Measurements from ENCODE around the gene PTPRT.

The PTPRT gene

DNA sequence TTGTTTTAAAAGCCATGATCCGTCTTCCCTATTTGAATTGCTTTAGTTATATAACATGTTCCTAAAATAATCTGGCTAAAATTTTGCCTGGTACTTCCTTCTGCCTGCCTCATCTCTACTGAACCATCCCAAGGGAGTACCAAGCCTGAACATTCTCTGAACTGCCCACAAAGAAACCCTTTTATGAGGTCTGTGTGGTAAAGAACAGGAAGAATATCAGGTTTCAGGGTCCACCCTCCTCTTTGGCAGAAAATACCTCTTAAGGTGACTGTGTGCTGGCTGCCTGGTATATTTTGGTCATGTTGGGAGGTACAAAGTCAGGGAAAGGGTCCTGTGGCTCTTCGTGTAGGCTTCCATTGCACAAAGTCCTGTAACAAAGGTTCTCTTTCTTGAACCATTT, 997.4 kb downstream of the PTPRT start:
- TF ChIP-seq ZNF121 (tag by site-specific recombination; IDR thresholded peaks at IDR 0.05) (no peak), ZNF239 (tag by site-specific recombination; IDR thresholded peaks at IDR 0.05) (no peak), ZNF335 (tag by site-specific recombination; conservative IDR thresholded peaks at IDR 0.05) (no peak), ZNF792 (tag by site-specific recombination; IDR thresholded peaks at IDR 0.05) (no peak), ZNF623 (tag by site-specific recombination; IDR thresholded peaks at IDR 0.05) (no peak), ZBTB48 (tag by site-specific recombination; IDR thresholded peaks at IDR 0.05) (no peak), IKZF3 (tag by site-specific recombination; IDR thresholded peaks at IDR 0.05) (no peak), ZNF175 (tag by site-specific recombination; IDR thresholded peaks at IDR 0.05) (no peak), ZNF548 (tag by site-specific recombination; IDR thresholded peaks at IDR 0.05) (no peak), ZNF221 (tag by site-specific recombination; IDR thresholded peaks at IDR 0.05; ENCODE audit: borderline replicate concordance) (no peak), EGR2 (tag by site-specific recombination; IDR thresholded peaks at IDR 0.05; ENCODE audit: low read depth) (no peak), ZNF768 (tag by site-specific recombination; IDR thresholded peaks at IDR 0.05) (no peak), ZNF521 (tag by site-specific recombination; IDR thresholded peaks at IDR 0.05) (no peak), ZIC2 (tag by site-specific recombination; IDR thresholded peaks at IDR 0.05) (no peak)
- TF ChIP-seq, protein P1, sequence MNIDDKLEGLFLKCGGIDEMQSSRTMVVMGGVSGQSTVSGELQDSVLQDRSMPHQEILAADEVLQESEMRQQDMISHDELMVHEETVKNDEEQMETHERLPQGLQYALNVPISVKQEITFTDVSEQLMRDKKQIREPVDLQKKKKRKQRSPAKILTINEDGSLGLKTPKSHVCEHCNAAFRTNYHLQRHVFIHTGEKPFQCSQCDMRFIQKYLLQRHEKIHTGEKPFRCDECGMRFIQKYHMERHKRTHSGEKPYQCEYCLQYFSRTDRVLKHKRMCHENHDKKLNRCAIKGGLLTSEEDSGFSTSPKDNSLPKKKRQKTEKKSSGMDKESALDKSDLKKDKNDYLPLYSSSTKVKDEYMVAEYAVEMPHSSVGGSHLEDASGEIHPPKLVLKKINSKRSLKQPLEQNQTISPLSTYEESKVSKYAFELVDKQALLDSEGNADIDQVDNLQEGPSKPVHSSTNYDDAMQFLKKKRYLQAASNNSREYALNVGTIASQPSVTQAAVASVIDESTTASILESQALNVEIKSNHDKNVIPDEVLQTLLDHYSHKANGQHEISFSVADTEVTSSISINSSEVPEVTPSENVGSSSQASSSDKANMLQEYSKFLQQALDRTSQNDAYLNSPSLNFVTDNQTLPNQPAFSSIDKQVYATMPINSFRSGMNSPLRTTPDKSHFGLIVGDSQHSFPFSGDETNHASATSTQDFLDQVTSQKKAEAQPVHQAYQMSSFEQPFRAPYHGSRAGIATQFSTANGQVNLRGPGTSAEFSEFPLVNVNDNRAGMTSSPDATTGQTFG (tag by site-specific recombination; IDR thresholded peaks at IDR 0.05; ENCODE audit: borderline replicate concordance): no peak
- TF ChIP-seq, protein P2, sequence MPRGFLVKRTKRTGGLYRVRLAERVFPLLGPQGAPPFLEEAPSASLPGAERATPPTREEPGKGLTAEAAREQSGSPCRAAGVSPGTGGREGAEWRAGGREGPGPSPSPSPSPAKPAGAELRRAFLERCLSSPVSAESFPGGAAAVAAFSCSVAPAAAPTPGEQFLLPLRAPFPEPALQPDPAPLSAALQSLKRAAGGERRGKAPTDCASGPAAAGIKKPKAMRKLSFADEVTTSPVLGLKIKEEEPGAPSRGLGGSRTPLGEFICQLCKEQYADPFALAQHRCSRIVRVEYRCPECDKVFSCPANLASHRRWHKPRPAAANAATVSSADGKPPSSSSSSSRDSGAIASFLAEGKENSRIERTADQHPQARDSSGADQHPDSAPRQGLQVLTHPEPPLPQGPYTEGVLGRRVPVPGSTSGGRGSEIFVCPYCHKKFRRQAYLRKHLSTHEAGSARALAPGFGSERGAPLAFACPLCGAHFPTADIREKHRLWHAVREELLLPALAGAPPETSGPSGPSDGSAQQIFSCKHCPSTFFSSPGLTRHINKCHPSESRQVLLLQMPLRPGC (tag by site-specific recombination; IDR thresholded peaks at IDR 0.05): no peak
- TF ChIP-seq, protein P3, sequence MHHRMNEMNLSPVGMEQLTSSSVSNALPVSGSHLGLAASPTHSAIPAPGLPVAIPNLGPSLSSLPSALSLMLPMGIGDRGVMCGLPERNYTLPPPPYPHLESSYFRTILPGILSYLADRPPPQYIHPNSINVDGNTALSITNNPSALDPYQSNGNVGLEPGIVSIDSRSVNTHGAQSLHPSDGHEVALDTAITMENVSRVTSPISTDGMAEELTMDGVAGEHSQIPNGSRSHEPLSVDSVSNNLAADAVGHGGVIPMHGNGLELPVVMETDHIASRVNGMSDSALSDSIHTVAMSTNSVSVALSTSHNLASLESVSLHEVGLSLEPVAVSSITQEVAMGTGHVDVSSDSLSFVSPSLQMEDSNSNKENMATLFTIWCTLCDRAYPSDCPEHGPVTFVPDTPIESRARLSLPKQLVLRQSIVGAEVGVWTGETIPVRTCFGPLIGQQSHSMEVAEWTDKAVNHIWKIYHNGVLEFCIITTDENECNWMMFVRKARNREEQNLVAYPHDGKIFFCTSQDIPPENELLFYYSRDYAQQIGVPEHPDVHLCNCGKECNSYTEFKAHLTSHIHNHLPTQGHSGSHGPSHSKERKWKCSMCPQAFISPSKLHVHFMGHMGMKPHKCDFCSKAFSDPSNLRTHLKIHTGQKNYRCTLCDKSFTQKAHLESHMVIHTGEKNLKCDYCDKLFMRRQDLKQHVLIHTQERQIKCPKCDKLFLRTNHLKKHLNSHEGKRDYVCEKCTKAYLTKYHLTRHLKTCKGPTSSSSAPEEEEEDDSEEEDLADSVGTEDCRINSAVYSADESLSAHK (tag by site-specific recombination; IDR thresholded peaks at IDR 0.05): no peak
- TF ChIP-seq, protein P4, sequence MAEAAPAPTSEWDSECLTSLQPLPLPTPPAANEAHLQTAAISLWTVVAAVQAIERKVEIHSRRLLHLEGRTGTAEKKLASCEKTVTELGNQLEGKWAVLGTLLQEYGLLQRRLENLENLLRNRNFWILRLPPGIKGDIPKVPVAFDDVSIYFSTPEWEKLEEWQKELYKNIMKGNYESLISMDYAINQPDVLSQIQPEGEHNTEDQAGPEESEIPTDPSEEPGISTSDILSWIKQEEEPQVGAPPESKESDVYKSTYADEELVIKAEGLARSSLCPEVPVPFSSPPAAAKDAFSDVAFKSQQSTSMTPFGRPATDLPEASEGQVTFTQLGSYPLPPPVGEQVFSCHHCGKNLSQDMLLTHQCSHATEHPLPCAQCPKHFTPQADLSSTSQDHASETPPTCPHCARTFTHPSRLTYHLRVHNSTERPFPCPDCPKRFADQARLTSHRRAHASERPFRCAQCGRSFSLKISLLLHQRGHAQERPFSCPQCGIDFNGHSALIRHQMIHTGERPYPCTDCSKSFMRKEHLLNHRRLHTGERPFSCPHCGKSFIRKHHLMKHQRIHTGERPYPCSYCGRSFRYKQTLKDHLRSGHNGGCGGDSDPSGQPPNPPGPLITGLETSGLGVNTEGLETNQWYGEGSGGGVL (tag by site-specific recombination; IDR thresholded peaks at IDR 0.05): no peak
- TF ChIP-seq, protein P5, sequence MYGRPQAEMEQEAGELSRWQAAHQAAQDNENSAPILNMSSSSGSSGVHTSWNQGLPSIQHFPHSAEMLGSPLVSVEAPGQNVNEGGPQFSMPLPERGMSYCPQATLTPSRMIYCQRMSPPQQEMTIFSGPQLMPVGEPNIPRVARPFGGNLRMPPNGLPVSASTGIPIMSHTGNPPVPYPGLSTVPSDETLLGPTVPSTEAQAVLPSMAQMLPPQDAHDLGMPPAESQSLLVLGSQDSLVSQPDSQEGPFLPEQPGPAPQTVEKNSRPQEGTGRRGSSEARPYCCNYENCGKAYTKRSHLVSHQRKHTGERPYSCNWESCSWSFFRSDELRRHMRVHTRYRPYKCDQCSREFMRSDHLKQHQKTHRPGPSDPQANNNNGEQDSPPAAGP (tag by site-specific recombination; IDR thresholded peaks at IDR 0.05): no peak
- ChIA-PET POLR2A (no interaction called here), CTCF (no interaction called here)
- H3K27ac ChIP-seq (ENCODE audit: extremely low read depth, low read depth, low read length): no peak overlapping the region
- no peaks in the 10 kb centered on the region for H3K4me1 ChIP-seq (ENCODE audit: control insufficient read depth, insufficient read depth, low read length)
- H3K4me3 ChIP-seq (ENCODE audit: low read depth, low read length): no peak overlapping the region
- H3K9me3 ChIP-seq (ENCODE audit: control insufficient read depth, insufficient read depth, low read depth, low read length): no peaks in the 10 kb centered on the region
- H3K36me3 ChIP-seq (ENCODE audit: control insufficient read depth in 2 of 2, insufficient read depth in 1 of 2, low read length in 2 of 2): no peaks in the 10 kb centered on the region
